VCaP (cell line): ENCODE results near the gene RPL22.

Experiments used
- H3K27ac ChIP-seq: fragments of 450-650 bp; 2 replicates; pipeline ENCODE4 v1.5.1; 2017
- CTCF ChIP-seq: fragments of 450-650 bp; conservative IDR thresholded peaks from 2 replicates; pipeline ENCODE4 v1.5.1; 2017; ENCODE audit warnings: mild to moderate bottlenecking, moderate library complexity

Gene RPL22

GRCh38 chr1:6188466-6188865, 10.9 kb downstream of the RPL22 start:
- no peak overlapping the region for H3K27ac ChIP-seq
- TF ChIP-seq CTCF, result no peak

GRCh38 chr1:6185635-6186382, 13.6 kb downstream of the RPL22 start:
- TF ChIP-seq CTCF, result peak; percentile 77
- no peak overlapping the region for H3K27ac ChIP-seq

- no peak for TF ChIP-seq CTCF
- H3K27ac ChIP-seq, result no peak overlapping the region
Measured at GRCh38 chr1:6185151-6185550, 14.2 kb downstream of the RPL22 start.

GRCh38 chr1:6184083-6184783, 15.2 kb downstream of the RPL22 start:
- peak overlapping the region; percentile 30; the same call in 1 of the 2 replicates for H3K27ac ChIP-seq
- TF ChIP-seq CTCF, result no peak

- peak overlapping the region; percentile 30; the same call in 1 of the 2 replicates for H3K27ac ChIP-seq
- TF ChIP-seq CTCF, result peak; percentile 35
Measured at GRCh38 chr1:6183520-6183989, 15.8 kb downstream of the RPL22 start.

GRCh38 chr1:6181347-6181770, 18.0 kb downstream of the RPL22 start:
- no peak for TF ChIP-seq CTCF
- H3K27ac ChIP-seq, result no peak overlapping the region

- no peak overlapping the region for H3K27ac ChIP-seq
- no peak for TF ChIP-seq CTCF
Measured at GRCh38 chr1:6180707-6181311, 18.6 kb downstream of the RPL22 start.
